GM18526 (cell line): ENCODE measurements around the gene KCNH2.

Source experiments
- POLR2A ChIP-seq: IDR thresholded peaks from 3 replicates; pipeline ENCODE4 v1.6.1; 2011; ENCODE audit not compliant: insufficient read length; ENCODE audit errors: extremely low read depth

KCNH2 gene

GRCh38 chr7:150962553-150963399 is 15.3 kb downstream of the KCNH2 start:
- TF ChIP-seq POLR2A = no peak

DNA sequence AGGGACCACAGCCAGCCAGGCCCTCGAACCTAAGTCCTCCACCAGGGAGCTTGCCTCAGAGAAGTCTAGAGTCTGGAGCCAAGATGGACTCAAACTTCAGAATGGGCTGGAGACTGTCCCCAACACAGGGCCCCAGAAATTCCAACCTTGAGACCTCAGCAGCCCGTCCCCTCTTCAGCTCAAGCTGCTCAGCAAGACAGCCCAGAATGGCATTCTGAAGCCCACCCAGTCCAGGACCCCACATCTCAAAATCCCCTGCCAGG is 15.9 kb downstream of the KCNH2 start:
- no peak for TF ChIP-seq POLR2A

GRCh38 chr7:150961510-150962289 is 16.4 kb downstream of the KCNH2 start:
- TF ChIP-seq POLR2A = no peak

DNA sequence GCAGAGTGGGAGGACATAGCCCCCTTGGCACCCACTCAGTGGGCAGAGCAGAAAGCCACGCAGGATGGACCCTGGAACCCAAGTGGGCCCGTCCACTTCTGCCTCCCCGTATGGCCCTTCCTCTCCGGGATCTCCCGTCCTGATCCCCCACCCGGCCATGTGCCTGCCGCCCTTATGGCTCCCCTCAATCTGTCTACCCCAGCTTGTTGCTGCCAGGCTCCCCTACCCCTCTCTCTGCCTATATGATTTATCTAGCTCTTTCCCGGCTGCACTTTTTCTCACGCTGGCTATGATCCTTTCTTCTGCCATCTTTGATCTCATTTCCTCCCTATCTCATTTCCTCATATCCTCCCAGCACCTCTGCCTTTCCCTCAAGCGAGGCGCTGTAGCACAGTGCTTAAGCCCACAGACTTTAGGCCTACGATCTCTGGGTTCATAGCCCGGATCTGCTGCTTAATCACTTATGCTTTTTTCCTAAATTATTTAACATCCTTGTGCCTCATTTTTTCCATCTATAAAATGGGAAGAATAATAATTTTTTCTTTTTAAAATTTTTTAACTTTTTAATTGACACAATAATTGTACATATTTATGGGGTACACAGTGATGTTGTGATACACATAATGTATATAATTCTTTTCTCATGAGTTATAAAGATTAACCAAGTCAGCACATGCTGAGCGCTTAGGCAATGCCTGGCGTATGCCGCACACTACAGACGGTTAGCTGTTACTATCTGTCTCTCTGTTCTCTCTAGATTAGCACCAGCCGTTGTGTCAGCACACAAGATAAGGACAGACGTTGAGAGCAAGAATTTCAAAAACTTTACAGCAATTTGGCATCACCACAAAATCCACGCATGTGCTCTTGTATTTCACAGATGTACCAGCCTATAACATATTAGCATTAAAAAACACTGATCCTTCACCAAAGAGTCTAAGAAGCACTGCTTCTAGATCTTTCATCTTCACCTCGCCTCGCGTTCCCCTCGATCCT is 18.1 kb downstream of the KCNH2 start:
- TF ChIP-seq POLR2A = no peak

GRCh38 chr7:150959081-150959480 is 19.0 kb downstream of the KCNH2 start:
- TF ChIP-seq POLR2A = no peak

DNA sequence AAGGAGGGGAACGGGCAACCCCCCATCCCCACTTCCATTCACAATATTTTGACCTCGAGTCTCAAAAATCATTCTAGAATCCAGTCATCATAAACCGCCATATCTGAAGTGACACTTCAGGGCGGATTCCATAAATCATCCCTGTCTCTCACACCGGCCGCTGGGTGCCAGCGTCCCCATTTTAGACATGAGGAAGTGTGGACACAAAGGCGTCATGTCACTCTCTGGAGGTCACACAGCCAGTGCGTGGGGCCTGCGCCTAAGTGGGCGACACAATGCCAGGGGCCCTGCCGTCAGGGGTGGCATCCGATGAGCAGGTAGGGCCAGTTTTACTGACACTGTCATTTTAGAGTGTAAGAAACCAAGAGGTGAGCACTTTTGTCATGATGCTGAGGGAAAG is 19.5 kb downstream of the KCNH2 start:
- TF ChIP-seq POLR2A = no peak

- TF ChIP-seq POLR2A = no peak
These were observed 20.0 kb downstream of the KCNH2 start for GRCh38 chr7:150958062-150958552.

GRCh38 chr7:150957133-150958020 is 20.7 kb downstream of the KCNH2 start:
- TF ChIP-seq POLR2A = no peak

GRCh38 chr7:150956395-150957132 is 21.6 kb downstream of the KCNH2 start:
- TF ChIP-seq POLR2A = no peak

- no peak for TF ChIP-seq POLR2A
These were observed 22.4 kb downstream of the KCNH2 start for GRCh38 chr7:150955519-150956394.

DNA sequence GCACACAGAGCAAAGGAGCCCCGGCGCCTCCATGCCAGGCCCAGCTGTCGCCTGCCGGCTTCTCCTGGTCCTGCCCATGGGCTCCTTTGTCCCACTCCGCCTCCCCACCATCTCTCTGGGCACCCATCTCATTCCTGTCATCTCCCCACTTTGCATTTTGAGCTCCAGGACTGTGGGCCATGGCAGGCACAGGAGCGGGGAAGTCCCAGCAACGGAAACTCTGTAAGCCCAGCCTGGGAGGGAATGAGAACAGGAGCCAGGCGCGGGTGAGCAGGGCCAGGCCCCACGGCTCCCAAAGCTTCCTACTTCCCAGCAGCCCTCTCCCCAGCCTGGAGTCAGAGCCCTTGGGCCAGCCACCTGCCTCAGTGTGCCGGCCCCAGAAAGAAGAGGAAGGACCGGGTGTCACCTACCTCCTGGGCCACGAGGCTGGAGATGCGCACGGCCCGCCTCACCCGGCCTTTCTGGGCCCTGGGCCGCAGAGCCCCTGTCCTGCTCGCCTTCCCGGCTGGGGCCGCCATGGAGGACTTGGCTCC is 23.1 kb downstream of the KCNH2 start:
- no peak for TF ChIP-seq POLR2A

- no peak for TF ChIP-seq POLR2A
These were observed 23.7 kb downstream of the KCNH2 start for GRCh38 chr7:150954201-150954985.
